ENCODE measurements around the gene EMID1. TPM values are rescaled to one million over a fixed set of nuclear protein-coding genes. Genes with fewer than 3 reads are reported as not detected.
A peak's percentile ranks its signal among the peaks of the same experiment; 100 is the strongest.

EMID1 gene
- total RNA-seq, 1 experiment from 2014 or later, result 5.4 TPM

DNA sequence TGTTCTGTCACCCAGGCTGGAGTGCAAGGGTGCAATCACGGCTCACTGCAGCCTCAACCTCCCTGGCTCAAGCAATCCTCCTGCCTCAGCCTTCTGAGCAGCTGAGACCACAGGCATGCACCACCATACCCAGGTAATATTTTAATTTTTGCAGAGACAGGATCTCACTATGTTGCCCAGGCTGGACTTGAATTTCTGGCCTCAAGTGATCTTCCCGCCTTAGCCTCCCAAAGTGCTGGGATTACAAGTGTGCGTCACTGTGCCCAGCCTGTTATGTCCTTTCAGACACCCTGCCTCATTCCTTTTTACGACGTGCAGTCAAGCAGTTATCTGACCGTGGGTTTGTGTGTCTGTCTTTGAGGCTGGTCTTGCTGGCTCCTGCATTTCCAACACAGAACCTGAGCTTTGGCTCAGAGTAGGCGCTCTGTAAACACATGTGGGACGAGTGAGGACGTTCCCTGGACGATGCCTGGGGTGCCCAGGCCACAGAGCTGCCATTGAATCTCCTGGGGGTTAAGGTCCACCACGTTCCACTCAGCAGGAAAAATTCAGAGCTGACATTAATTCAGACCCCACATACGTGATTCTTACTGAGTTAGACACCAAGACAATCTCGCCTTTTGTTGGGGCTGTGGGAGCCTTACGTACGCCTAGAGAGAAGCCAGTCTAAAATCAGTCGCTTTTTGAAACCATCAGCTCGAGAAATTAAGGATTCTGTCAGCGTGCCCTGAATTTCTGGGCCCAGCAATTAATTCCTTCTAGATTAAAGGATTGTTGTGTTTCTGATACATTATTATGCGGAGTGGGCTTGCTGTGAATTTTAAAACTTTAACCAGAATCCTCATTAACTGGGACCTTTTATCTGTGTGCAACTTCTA lies 21.5 kb upstream of the EMID1 start:
- TF ChIP-seq, protein P1, sequence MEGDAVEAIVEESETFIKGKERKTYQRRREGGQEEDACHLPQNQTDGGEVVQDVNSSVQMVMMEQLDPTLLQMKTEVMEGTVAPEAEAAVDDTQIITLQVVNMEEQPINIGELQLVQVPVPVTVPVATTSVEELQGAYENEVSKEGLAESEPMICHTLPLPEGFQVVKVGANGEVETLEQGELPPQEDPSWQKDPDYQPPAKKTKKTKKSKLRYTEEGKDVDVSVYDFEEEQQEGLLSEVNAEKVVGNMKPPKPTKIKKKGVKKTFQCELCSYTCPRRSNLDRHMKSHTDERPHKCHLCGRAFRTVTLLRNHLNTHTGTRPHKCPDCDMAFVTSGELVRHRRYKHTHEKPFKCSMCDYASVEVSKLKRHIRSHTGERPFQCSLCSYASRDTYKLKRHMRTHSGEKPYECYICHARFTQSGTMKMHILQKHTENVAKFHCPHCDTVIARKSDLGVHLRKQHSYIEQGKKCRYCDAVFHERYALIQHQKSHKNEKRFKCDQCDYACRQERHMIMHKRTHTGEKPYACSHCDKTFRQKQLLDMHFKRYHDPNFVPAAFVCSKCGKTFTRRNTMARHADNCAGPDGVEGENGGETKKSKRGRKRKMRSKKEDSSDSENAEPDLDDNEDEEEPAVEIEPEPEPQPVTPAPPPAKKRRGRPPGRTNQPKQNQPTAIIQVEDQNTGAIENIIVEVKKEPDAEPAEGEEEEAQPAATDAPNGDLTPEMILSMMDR (conservative IDR thresholded peaks at IDR 0.05), result no peak
- no peak overlapping the region for H4K8ac ChIP-seq (replicated peaks; ENCODE audit: insufficient read length, low read depth, low read length)
- no peak overlapping the region for H2BK120ac ChIP-seq (ENCODE audit: low read depth, low read length, poor library complexity, severe bottlenecking)
- H3K27ac ChIP-seq (ENCODE audit: insufficient read length, low read depth, low read length), result no peak overlapping the region
- H3K18ac ChIP-seq (ENCODE audit: insufficient read length, low read depth, low read length), result no peak overlapping the region
- H2BK12ac ChIP-seq (ENCODE audit: insufficient read length, low read depth, low read length), result no peak overlapping the region
- no peak overlapping the region for H2BK15ac ChIP-seq (ENCODE audit: low read depth, low read length)
- Mint-ChIP-seq H3K27ac (peak overlapping the region in 1 of 3 experiments; percentile 8; a peak in 2 of 7 replicates), H3K4me1 (peaks cover 11 to 15% of the 10 kb centered on the region in 2 experiments), H3K27me3 (ENCODE audit: low read depth) (no peaks in the 10 kb centered on the region; the same call in 1 of the 2 replicates), H3K4me3 (no peak overlapping the region), H3K9me3 (no peaks in the 10 kb centered on the region), H3K36me3 (ENCODE audit: insufficient read depth in 1 of 3, low read depth in 3 of 3) (no peaks in the 10 kb centered on the region; a peak in 1 of 7 replicates)
- WGBS (ENCODE audit: extremely low coverage, insufficient read length, low lambda C conversion rate), result no CpG with 5 or more reads among the region's 19 CpGs
- H4K20me1 ChIP-seq (ENCODE audit: control insufficient read depth, insufficient read depth, insufficient read length), result no peaks in the 10 kb centered on the region
- no peak for DNase-seq
- no peak overlapping the region for H3K4me2 ChIP-seq (ENCODE audit: insufficient read depth, insufficient read length, low read length)
- H2BK20ac ChIP-seq (ENCODE audit: low read depth, low read length, poor library complexity, severe bottlenecking), result no peak overlapping the region
- H4K5ac ChIP-seq (ENCODE audit: insufficient read length, low read depth, low read length), result no peak overlapping the region
- H3K9ac ChIP-seq (ENCODE audit: extremely low read depth, insufficient read length, low read length), result no peak overlapping the region
- no peak overlapping the region for H2AK5ac ChIP-seq (ENCODE audit: insufficient read length, low read length)
- no peaks in the 10 kb centered on the region for H3K9me3 ChIP-seq (ENCODE audit: control insufficient read depth, low read depth, low read length)
- no peak overlapping the region for H3T11ph ChIP-seq (ENCODE audit: low read length)
- H2AFZ ChIP-seq (ENCODE audit: low read length), result no peak overlapping the region
- H3K14ac ChIP-seq (ENCODE audit: insufficient read depth, low read length), result no peak overlapping the region
- no peak overlapping the region for H2BK5ac ChIP-seq (ENCODE audit: insufficient read length, low read length)
- H3K4ac ChIP-seq (ENCODE audit: low read depth, low read length), result no peak overlapping the region
- no peaks in the 10 kb centered on the region for H3K4me1 ChIP-seq (ENCODE audit: insufficient read depth, low read length)
- H3K23ac ChIP-seq (ENCODE audit: insufficient read length, low read depth, low read length), result no peak overlapping the region
- H3K27me3 ChIP-seq (ENCODE audit: insufficient read depth, low read length), result no peaks in the 10 kb centered on the region
- H3K23me2 ChIP-seq (ENCODE audit: insufficient read length, low read depth, low read length, poor library complexity, severe bottlenecking), result no peaks in the 10 kb centered on the region
- H3K56ac ChIP-seq (ENCODE audit: insufficient read length, low read depth, low read length), result no peak overlapping the region
- H3K79me1 ChIP-seq (ENCODE audit: insufficient read depth, low read depth, low read length, poor library complexity, severe bottlenecking), result no peaks in the 10 kb centered on the region
- no peak overlapping the region for H4K91ac ChIP-seq (ENCODE audit: insufficient read length, low read depth, low read length)
- no peaks in the 10 kb centered on the region for H3K79me2 ChIP-seq (ENCODE audit: insufficient read depth, low read length)

Measured in H9 (cell line).